ENCODE results near the gene FBLN2.

FBLN2 gene

GRCh38 chr3:13655061-13655913 lies 106.4 kb downstream of the FBLN2 start:
- no peak overlapping the region for H2AK5ac ChIP-seq (ENCODE audit: low read length, severe bottlenecking)
- H3K36me3 ChIP-seq (ENCODE audit: control insufficient read depth in 1 of 2, insufficient read depth in 2 of 2, low read depth in 1 of 2, low read length in 2 of 2): no peaks in the 10 kb centered on the region
- H2BK5ac ChIP-seq (ENCODE audit: low read depth, low read length, poor library complexity, severe bottlenecking): no peak overlapping the region
- peak overlapping the region; percentile 0 for H4K91ac ChIP-seq (ENCODE audit: low read length)
- peak overlapping the region; percentile 61 for H3K9ac ChIP-seq (ENCODE audit: low read length)
- H3K23ac ChIP-seq (ENCODE audit: low read length in 2 of 2): no peak overlapping the region
- peak overlapping the region; percentile 35 for H2BK120ac ChIP-seq (ENCODE audit: low read depth, low read length)
- 15% methylated on average over 33 of the region's 70 CpGs for WGBS
- peak overlapping the region; percentile 56 for H3K4me2 ChIP-seq (ENCODE audit: low read length, poor library complexity, severe bottlenecking)
- no peak overlapping the region for H3K4ac ChIP-seq (ENCODE audit: low read depth in 1 of 2, low read length in 2 of 2)
- no peak overlapping the region for H2BK15ac ChIP-seq (ENCODE audit: low read depth, poor library complexity, severe bottlenecking)
- peak overlapping the region; percentile 35 for H4K8ac ChIP-seq (ENCODE audit: low read length)
- peak overlapping the region; percentile 21 for H2AFZ ChIP-seq (ENCODE audit: low read depth, low read length)
- H2BK12ac ChIP-seq (ENCODE audit: low read length in 2 of 2): no peak overlapping the region
- H3K79me1 ChIP-seq (replicated peaks; ENCODE audit: low read length, poor library complexity, severe bottlenecking): no peaks in the 10 kb centered on the region
- no peaks in the 10 kb centered on the region for H3K9me3 ChIP-seq (ENCODE audit: control insufficient read depth, low read length)
- H3K18ac ChIP-seq (ENCODE audit: low read depth in 1 of 2, low read length in 2 of 2): peak overlapping the region in 1 of 2 experiments; percentile 37
- no peak overlapping the region for H3K14ac ChIP-seq (ENCODE audit: low read length in 2 of 2)
- peaks cover 49 to 63% of the 10 kb centered on the region in 2 experiments for H3K27me3 ChIP-seq (ENCODE audit: control insufficient read depth in 1 of 2, insufficient read depth in 1 of 2, low read length in 2 of 2)
- H3K4me3 ChIP-seq (ENCODE audit: insufficient read depth in 1 of 2, low read depth in 1 of 2, low read length in 2 of 2): no peak overlapping the region
- DNase-seq: peak; percentile 24
- H3K27ac ChIP-seq (ENCODE audit: low read length, poor library complexity, severe bottlenecking): no peak overlapping the region
- H3K4me1 ChIP-seq (ENCODE audit: control insufficient read depth, insufficient read depth, low read depth, low read length): peaks cover 10% of the 10 kb centered on the region

DNA sequence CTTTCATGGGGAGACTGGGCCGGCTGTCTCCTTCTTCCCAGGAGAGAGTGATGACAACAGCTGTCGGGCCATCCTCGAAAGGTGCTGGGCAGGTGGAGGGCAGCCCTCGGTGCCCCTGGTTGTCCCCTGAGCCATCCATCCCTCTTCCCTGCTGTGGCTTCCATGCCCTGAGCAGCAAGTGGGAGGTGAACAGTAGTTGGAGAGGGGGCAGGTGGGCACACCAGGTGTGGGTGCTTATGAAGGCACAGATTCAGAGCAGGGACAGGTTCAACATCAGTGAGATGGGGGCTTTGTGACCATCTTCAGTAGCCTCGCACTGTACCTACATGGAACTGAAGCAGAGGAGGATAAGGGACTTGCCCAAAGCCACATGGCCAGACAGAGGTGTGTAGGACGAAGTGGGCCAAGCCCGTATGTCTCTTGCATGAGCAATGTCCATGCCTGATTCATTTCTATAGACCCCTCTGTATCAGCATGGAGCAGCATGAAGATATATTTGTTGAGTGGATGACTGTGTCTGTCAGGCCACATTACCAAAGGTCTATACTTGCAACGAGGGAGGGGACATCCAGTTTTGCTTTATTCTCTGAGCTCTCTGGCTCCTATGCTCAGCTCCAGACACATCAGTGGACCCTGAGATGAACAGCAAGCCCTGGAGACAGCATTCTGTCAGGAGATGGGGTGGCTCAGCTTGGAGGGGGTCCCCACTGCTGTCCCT lies 107.8 kb downstream of the FBLN2 start:
- H3K79me1 ChIP-seq (replicated peaks; ENCODE audit: low read length, poor library complexity, severe bottlenecking): no peaks in the 10 kb centered on the region
- H2BK12ac ChIP-seq (ENCODE audit: low read length in 2 of 2): no peak overlapping the region
- H4K8ac ChIP-seq (ENCODE audit: low read length): no peak overlapping the region
- H3K9ac ChIP-seq (ENCODE audit: low read length): no peak overlapping the region
- no peaks in the 10 kb centered on the region for H3K36me3 ChIP-seq (ENCODE audit: control insufficient read depth in 1 of 2, insufficient read depth in 2 of 2, low read depth in 1 of 2, low read length in 2 of 2)
- H2AK5ac ChIP-seq (ENCODE audit: low read length, severe bottlenecking): no peak overlapping the region
- no peak overlapping the region for H2BK5ac ChIP-seq (ENCODE audit: low read depth, low read length, poor library complexity, severe bottlenecking)
- H3K9me3 ChIP-seq (ENCODE audit: control insufficient read depth, low read length): no peaks in the 10 kb centered on the region
- peaks cover 7% of the 10 kb centered on the region for H3K4me1 ChIP-seq (ENCODE audit: control insufficient read depth, insufficient read depth, low read depth, low read length)
- no peak overlapping the region for H3K4me3 ChIP-seq (ENCODE audit: insufficient read depth in 1 of 2, low read depth in 1 of 2, low read length in 2 of 2)
- H3K14ac ChIP-seq (ENCODE audit: low read length in 2 of 2): no peak overlapping the region
- no peak for DNase-seq
- H3K27ac ChIP-seq (ENCODE audit: low read length, poor library complexity, severe bottlenecking): no peak overlapping the region
- peaks cover 58 to 59% of the 10 kb centered on the region in 2 experiments for H3K27me3 ChIP-seq (ENCODE audit: control insufficient read depth in 1 of 2, insufficient read depth in 1 of 2, low read length in 2 of 2)
- no peak overlapping the region for H3K18ac ChIP-seq (ENCODE audit: low read depth in 1 of 2, low read length in 2 of 2)
- H2BK15ac ChIP-seq (ENCODE audit: low read depth, poor library complexity, severe bottlenecking): no peak overlapping the region
- 86% methylated on average over 8 of the region's 8 CpGs for WGBS
- no peak overlapping the region for H2BK120ac ChIP-seq (ENCODE audit: low read depth, low read length)
- no peak overlapping the region for H2AFZ ChIP-seq (ENCODE audit: low read depth, low read length)
- H3K4ac ChIP-seq (ENCODE audit: low read depth in 1 of 2, low read length in 2 of 2): no peak overlapping the region
- H3K4me2 ChIP-seq (ENCODE audit: low read length, poor library complexity, severe bottlenecking): no peak overlapping the region
- H4K91ac ChIP-seq (ENCODE audit: low read length): no peak overlapping the region
- H3K23ac ChIP-seq (ENCODE audit: low read length in 2 of 2): no peak overlapping the region

- no peak overlapping the region for H2BK5ac ChIP-seq (ENCODE audit: low read depth, low read length, poor library complexity, severe bottlenecking)
- H4K91ac ChIP-seq (ENCODE audit: low read length): no peak overlapping the region
- no peak overlapping the region for H3K18ac ChIP-seq (ENCODE audit: low read depth in 1 of 2, low read length in 2 of 2)
- H2BK120ac ChIP-seq (ENCODE audit: low read depth, low read length): no peak overlapping the region
- H3K9me3 ChIP-seq (ENCODE audit: control insufficient read depth, low read length): no peaks in the 10 kb centered on the region
- no peak overlapping the region for H3K4ac ChIP-seq (ENCODE audit: low read depth in 1 of 2, low read length in 2 of 2)
- no peaks in the 10 kb centered on the region for H3K36me3 ChIP-seq (ENCODE audit: control insufficient read depth in 1 of 2, insufficient read depth in 2 of 2, low read depth in 1 of 2, low read length in 2 of 2)
- DNase-seq: peak; percentile 42
- no peak overlapping the region for H2BK15ac ChIP-seq (ENCODE audit: low read depth, poor library complexity, severe bottlenecking)
- no peak overlapping the region for H3K27ac ChIP-seq (ENCODE audit: low read length, poor library complexity, severe bottlenecking)
- H2AFZ ChIP-seq (ENCODE audit: low read depth, low read length): no peak overlapping the region
- peaks cover 52 to 58% of the 10 kb centered on the region in 2 experiments for H3K27me3 ChIP-seq (ENCODE audit: control insufficient read depth in 1 of 2, insufficient read depth in 1 of 2, low read length in 2 of 2)
- H3K9ac ChIP-seq (ENCODE audit: low read length): no peak overlapping the region
- peaks cover 7% of the 10 kb centered on the region for H3K4me1 ChIP-seq (ENCODE audit: control insufficient read depth, insufficient read depth, low read depth, low read length)
- H3K79me1 ChIP-seq (replicated peaks; ENCODE audit: low read length, poor library complexity, severe bottlenecking): no peaks in the 10 kb centered on the region
- peak overlapping the region; percentile 27 for H3K4me2 ChIP-seq (ENCODE audit: low read length, poor library complexity, severe bottlenecking)
- 23% methylated on average over 19 of the region's 25 CpGs for WGBS
- no peak overlapping the region for H2BK12ac ChIP-seq (ENCODE audit: low read length in 2 of 2)
- no peak overlapping the region for H3K23ac ChIP-seq (ENCODE audit: low read length in 2 of 2)
- no peak overlapping the region for H3K14ac ChIP-seq (ENCODE audit: low read length in 2 of 2)
- H2AK5ac ChIP-seq (ENCODE audit: low read length, severe bottlenecking): no peak overlapping the region
- no peak overlapping the region for H4K8ac ChIP-seq (ENCODE audit: low read length)
- H3K4me3 ChIP-seq (ENCODE audit: insufficient read depth in 1 of 2, low read depth in 1 of 2, low read length in 2 of 2): no peak overlapping the region
These were observed 108.9 kb downstream of the FBLN2 start for GRCh38 chr3:13657660-13658435.

Measured in mesenchymal stem cell (in vitro differentiated cells and primary cell).